Prostate gland (tissue), 2 donors: Measurements from ENCODE around the gene HCN3.

Experiments used
- POLR2A ChIP-seq: fragments of 450-650 bp; IDR thresholded peaks from one replicate; pipeline ENCODE4 v1.6.1; 2016; ENCODE audit warnings: antibody characterized with exemption, mild to moderate bottlenecking
- TF ChIP-seq, protein P1 (sequence below), 4 experiments: fragments of 200-600 bp in 2 of 4; fragments of 450-650 bp in 2 of 4; sonication (generic) in 2 of 4; IDR thresholded peaks; 1 replicate in 3 of 4; 2 replicates in 1 of 4; pipeline ENCODE4 v1.5.1; 2016 to 2019; ENCODE audit warnings: antibody characterized with exemption in 4 of 4, mild to moderate bottlenecking in 2 of 4, moderate library complexity in 2 of 4

DNA sequence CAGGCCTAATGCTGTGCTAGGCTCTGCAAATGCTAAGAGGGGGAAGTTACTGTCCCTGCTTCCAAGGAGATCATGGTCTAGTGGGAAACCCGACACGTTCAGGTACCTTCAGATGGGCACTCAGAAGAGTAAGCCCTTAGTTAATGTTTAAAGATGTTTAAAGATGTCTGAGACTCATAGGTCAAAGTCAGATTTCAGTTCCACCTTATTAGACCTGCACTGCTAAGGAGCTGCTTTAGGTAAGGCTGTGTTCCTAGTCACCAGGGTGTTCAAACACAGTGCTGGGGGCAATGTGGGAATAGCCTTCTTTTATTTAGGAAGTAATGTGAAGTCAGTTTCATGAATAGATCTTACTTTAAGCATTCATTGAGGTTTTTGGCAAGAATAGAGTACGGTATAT is 39.7 kb downstream of the HCN3 start:
- TF ChIP-seq, protein P1, sequence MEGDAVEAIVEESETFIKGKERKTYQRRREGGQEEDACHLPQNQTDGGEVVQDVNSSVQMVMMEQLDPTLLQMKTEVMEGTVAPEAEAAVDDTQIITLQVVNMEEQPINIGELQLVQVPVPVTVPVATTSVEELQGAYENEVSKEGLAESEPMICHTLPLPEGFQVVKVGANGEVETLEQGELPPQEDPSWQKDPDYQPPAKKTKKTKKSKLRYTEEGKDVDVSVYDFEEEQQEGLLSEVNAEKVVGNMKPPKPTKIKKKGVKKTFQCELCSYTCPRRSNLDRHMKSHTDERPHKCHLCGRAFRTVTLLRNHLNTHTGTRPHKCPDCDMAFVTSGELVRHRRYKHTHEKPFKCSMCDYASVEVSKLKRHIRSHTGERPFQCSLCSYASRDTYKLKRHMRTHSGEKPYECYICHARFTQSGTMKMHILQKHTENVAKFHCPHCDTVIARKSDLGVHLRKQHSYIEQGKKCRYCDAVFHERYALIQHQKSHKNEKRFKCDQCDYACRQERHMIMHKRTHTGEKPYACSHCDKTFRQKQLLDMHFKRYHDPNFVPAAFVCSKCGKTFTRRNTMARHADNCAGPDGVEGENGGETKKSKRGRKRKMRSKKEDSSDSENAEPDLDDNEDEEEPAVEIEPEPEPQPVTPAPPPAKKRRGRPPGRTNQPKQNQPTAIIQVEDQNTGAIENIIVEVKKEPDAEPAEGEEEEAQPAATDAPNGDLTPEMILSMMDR (IDR thresholded peaks at IDR 0.05) = no peak
- no peak for TF ChIP-seq POLR2A
